ENCODE data around the gene NBPF20.
"Not testable (repeated sequence)": the region's sequence is repeated elsewhere in the genome, so short reads cannot be mapped to it uniquely, and the experiment has no call there.

DNA sequence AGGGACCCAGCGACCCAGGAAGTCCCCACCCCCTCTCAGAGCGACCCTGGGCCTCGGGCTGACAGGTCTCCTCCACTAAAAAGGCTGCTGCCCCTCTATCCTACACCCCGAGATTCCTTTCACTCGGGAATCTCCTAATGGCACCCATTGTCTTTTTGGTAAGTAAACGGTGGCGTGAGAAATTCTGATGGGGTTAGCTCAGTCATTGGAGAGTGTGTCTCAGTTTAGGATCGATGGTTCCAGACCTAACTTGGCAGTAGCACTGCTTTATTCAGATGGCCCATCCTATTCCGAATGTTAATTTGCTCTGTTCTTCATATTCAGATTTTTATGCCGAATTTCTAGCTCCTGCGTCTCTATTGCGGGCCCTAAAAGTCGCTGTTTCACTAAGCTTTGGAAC is 34.6 kb upstream of the NBPF20 start:
- not testable (repeated sequence) for TF ChIP-seq CTCF, POLR2A (IDR thresholded peaks at IDR 0.05)
